Esophagus squamous epithelium (tissue), 5 donors: ENCODE data around the gene ITGA8. TPM values are rescaled to one million over a fixed set of nuclear protein-coding genes. Genes with fewer than 3 reads are reported as not detected.

Experiments
- DNase-seq: peaks from one replicate; lab custom pipeline; 2025; lab: John Stamatoyannopoulos, UW
- H3K27ac ChIP-seq, 4 donors: fragments of 200-600 bp; sonication (generic); one replicate each; pipeline ENCODE4 v1.5.1; 2016 to 2019; ENCODE audit warnings: mild to moderate bottlenecking in 1 of 4
- H3K27me3 ChIP-seq, 4 donors: fragments of 200-600 bp; sonication (generic); 1 replicate in 3 of 4; 2 replicates in 1 of 4; pipeline versions ENCODE4 v1.5.1 to v1.6.0; 2017 to 2021; ENCODE audit warnings: antibody characterized with exemption in 1 of 4
- H3K36me3 ChIP-seq, 3 donors: fragments of 200-600 bp; sonication (generic); one replicate each; pipeline ENCODE4 v1.5.1; 2016 to 2019
- H3K4me1 ChIP-seq, 3 donors: fragments of 200-600 bp; sonication (generic); one replicate each; pipeline ENCODE4 v1.5.1; 2017 to 2019
- H3K4me3 ChIP-seq, 4 donors: fragments of 200-600 bp; sonication (generic); 1 replicate in 3 of 4; 2 replicates in 1 of 4; pipeline ENCODE4 v1.5.1; 2016 to 2019; ENCODE audit warnings: mild to moderate bottlenecking in 2 of 4, moderate library complexity in 1 of 4
- H3K9me3 ChIP-seq, 3 donors: fragments of 200-600 bp; sonication (generic); one replicate each; pipeline ENCODE4 v1.5.1; 2016 to 2019
- CTCF ChIP-seq, 6 experiments: fragments of 450-650 bp in 4 of 6; fragments of 200-600 bp in 2 of 6; sonication (generic) in 2 of 6; IDR thresholded peaks; one replicate each; pipeline ENCODE4 v1.5.1; 2016 to 2019; ENCODE audit warnings: antibody characterized with exemption in 6 of 6, mild to moderate bottlenecking in 4 of 6, moderate library complexity in 4 of 6
- POLR2A ChIP-seq, 4 donors: fragments of 450-650 bp; IDR thresholded peaks; one replicate each; pipeline ENCODE4 v1.6.1; 2017; ENCODE audit warnings: antibody characterized with exemption in 4 of 4, mild to moderate bottlenecking in 4 of 4, moderate library complexity in 3 of 4
- WGBS, 2 donors: methylation state at CpG; one replicate each; pipeline ENCODE4 v1.1.5; 2018; 5-methylcytosine and 5-hydroxymethylcytosine counted together
- intact Hi-C: fragments of 100-400 bp; cut with DNase I; formaldehyde crosslinking; loops from one replicate; pipeline ENCODE4 v1.15.0; 2022
- total RNA-seq, 4 donors: library from RNA; depleted of rRNA; stranded (reverse); fragments of >200 nt; gene quantifications; one replicate each; pipeline ENCODE4 v1.1.0, GENCODE V29; 2016
- donor health status: DM: yes; HTN: yes; CAD: no.

ITGA8 gene
- total RNA-seq, 4 donors from 2014 or later: 1.0 to 22.5 (median 7.5) TPM

GRCh38 chr10:15483215-15484075 lies 236.3 kb downstream of the ITGA8 start:
- Histone ChIP-seq H3K27me3 (no peaks in the 10 kb centered on the region), H3K4me1 (peaks cover 0 to 22% (median 5%) of the 10 kb centered on the region in 3 donors), H3K36me3 (no peaks in the 10 kb centered on the region), H3K27ac (peak overlapping the region in 1 of 4 donors; percentile 28), H3K9me3 (no peaks in the 10 kb centered on the region), H3K4me3 (no peak overlapping the region)
- no peak for TF ChIP-seq POLR2A (IDR thresholded peaks at IDR 0.05)
- no peak for TF ChIP-seq CTCF (IDR thresholded peaks at IDR 0.05)
- DNase-seq: no peak
- intact Hi-C loops: no loop called here
- WGBS, 2 donors: 65 to 72% methylated on average over 13 to 14 of the region's 14 CpGs

GRCh38 chr10:15482156-15482555 lies 237.6 kb downstream of the ITGA8 start:
- TF ChIP-seq POLR2A (IDR thresholded peaks at IDR 0.05): no peak
- TF ChIP-seq CTCF (IDR thresholded peaks at IDR 0.05): no peak
- Histone ChIP-seq H3K4me3 (no peak overlapping the region), H3K27ac (no peak overlapping the region), H3K27me3 (no peaks in the 10 kb centered on the region), H3K4me1 (peaks cover 0 to 22% (median 5%) of the 10 kb centered on the region in 3 donors), H3K36me3 (no peaks in the 10 kb centered on the region), H3K9me3 (no peaks in the 10 kb centered on the region)
- intact Hi-C loops: no loop called here
- no peak for DNase-seq
- 3 to 26% methylated on average over 2 of the region's 2 CpGs for WGBS, 2 donors

GRCh38 chr10:15478950-15479349 lies 240.8 kb downstream of the ITGA8 start:
- H3K27me3 ChIP-seq: no peaks in the 10 kb centered on the region
- WGBS, 2 donors: 58 to 66% methylated on average over 2 of the region's 2 CpGs
- DNase-seq: no peak
- H3K4me3 ChIP-seq: no peak overlapping the region
- intact Hi-C loops: no loop called here
- no peak overlapping the region for H3K27ac ChIP-seq
- no peak for TF ChIP-seq CTCF (IDR thresholded peaks at IDR 0.05)
- no peaks in the 10 kb centered on the region for H3K36me3 ChIP-seq
- no peaks in the 10 kb centered on the region for H3K9me3 ChIP-seq
- peaks cover 0 to 7% (median 0%) of the 10 kb centered on the region in 3 donors for H3K4me1 ChIP-seq

- no peak overlapping the region for H3K27ac ChIP-seq
Measured at GRCh38 chr10:15478429-15478828, 241.3 kb downstream of the ITGA8 start.

More at GRCh38 chr10:15478429-15478828, 241.3 kb downstream of the ITGA8 start:
- 50 to 68% methylated on average over 6 of the region's 6 CpGs for WGBS, 2 donors
- Histone ChIP-seq H3K36me3 (no peaks in the 10 kb centered on the region), H3K4me1 (peaks cover 0 to 2% (median 0%) of the 10 kb centered on the region in 3 donors), H3K9me3 (no peaks in the 10 kb centered on the region), H3K4me3 (no peak overlapping the region), H3K27me3 (no peaks in the 10 kb centered on the region)
- DNase-seq: no peak
- TF ChIP-seq POLR2A (IDR thresholded peaks at IDR 0.05) (no peak), CTCF (IDR thresholded peaks at IDR 0.05) (no peak)
- intact Hi-C loops: no loop called here
